B cell (primary cell): ENCODE data around the gene TMEM129. TPM values are rescaled to one million over a fixed set of nuclear protein-coding genes. Genes with fewer than 3 reads are reported as not detected.
"Not testable (repeated sequence)": the region's sequence is repeated elsewhere in the genome, so short reads cannot be mapped to it uniquely, and the experiment has no call there.

Experiments used
- ATAC-seq: fragments of 200-7000 bp; cut with Tn5 transposase; one replicate; pipeline ENCODE4 v1.10.0; 2021; ENCODE audit warnings: low read depth, mild to moderate bottlenecking, moderate number of reproducible peaks, moderate library complexity
- CTCF ChIA-PET: fragments of 350-600 bp; sonication (Branson Sonifier 250); formaldehyde crosslinking; loops from one replicate; lab custom pipeline; 2021; ENCODE audit warnings: antibody characterized with exemption, inconsistent platforms; lab: Charles Lee
- POLR2A ChIA-PET: fragments of 350-600 bp; sonication (Branson Sonifier 250); formaldehyde crosslinking; loops from one replicate; lab custom pipeline; 2021; ENCODE audit warnings: antibody characterized with exemption; lab: Charles Lee
- DNase-seq: peaks from one replicate; pipeline ENCODE4 v3.0.0; 2013
- H2AFZ ChIP-seq: 2 replicates; pipeline ENCODE4 v1.6.1; 2012; ENCODE audit warnings: mild to moderate bottlenecking, low read depth, low read length; ENCODE audit not compliant: insufficient read depth, poor library complexity, severe bottlenecking
- H3K27ac ChIP-seq, 2 donors: 1 replicate in 1 of 2; 2 replicates in 1 of 2; pipeline ENCODE4 v1.5.1; 2012 to 2013; ENCODE audit warnings: low read length in 2 of 2, mild to moderate bottlenecking in 2 of 2, moderate library complexity in 1 of 2
- H3K27me3 ChIP-seq, 4 experiments: fragments of 200-600 bp in 1 of 4; sonication (generic) in 1 of 4; replicated peaks in 1 of 4; 1 replicate in 2 of 4; 2 replicates in 2 of 4; pipeline versions ENCODE4 v1.6.1 to v1.7.0; 2013 to 2016; ENCODE audit warnings: low read length in 3 of 4, mild to moderate bottlenecking in 2 of 4, mixed read lengths in 1 of 4, moderate library complexity in 1 of 4; ENCODE audit not compliant: insufficient read depth in 4 of 4, control insufficient read depth in 3 of 4; ENCODE audit errors: control extremely low read depth in 1 of 4
- H3K36me3 ChIP-seq, 2 experiments: replicated peaks in 1 of 2; 1 replicate in 1 of 2; 2 replicates in 1 of 2; pipeline versions ENCODE4 v1.6.1 to v1.7.1; 2013; ENCODE audit warnings: low read length in 1 of 2; ENCODE audit not compliant: insufficient read depth in 2 of 2, control insufficient read depth in 1 of 2; ENCODE audit errors: control extremely low read depth in 1 of 2, extremely low read depth in 1 of 2
- H3K4me1 ChIP-seq, 2 donors: fragments of 200-600 bp in 1 of 2; sonication (generic) in 1 of 2; 1 replicate in 1 of 2; 2 replicates in 1 of 2; pipeline versions ENCODE4 v1.5.1 to v1.6.1; 2013 to 2017; ENCODE audit warnings: low read length in 2 of 2; ENCODE audit not compliant: control insufficient read depth in 2 of 2, insufficient read depth in 2 of 2
- H3K4me2 ChIP-seq: replicated peaks from 2 replicates; pipeline ENCODE3; 2012; ENCODE audit warnings: mild to moderate bottlenecking, low read depth, low read length; ENCODE audit not compliant: poor library complexity, severe bottlenecking
- H3K4me3 ChIP-seq, 5 experiments: fragments of 200-600 bp in 1 of 5; sonication (generic) in 1 of 5; 1 replicate in 3 of 5; 2 replicates in 2 of 5; pipeline versions ENCODE4 v1.5.1 to v1.7.0; 2011 to 2016; ENCODE audit warnings: low read length in 4 of 5, mild to moderate bottlenecking in 4 of 5, low read depth in 2 of 5, control low read depth in 1 of 5, moderate library complexity in 1 of 5; ENCODE audit not compliant: insufficient read depth in 1 of 5; ENCODE audit errors: control extremely low read depth in 1 of 5, extremely low read depth in 1 of 5
- H3K79me2 ChIP-seq: fragments of 200-600 bp; sonication (generic); one replicate; pipeline ENCODE4 v1.6.0; 2016; ENCODE audit warnings: low read length; ENCODE audit not compliant: control insufficient read depth, insufficient read depth
- H3K9ac ChIP-seq: fragments of 200-600 bp; sonication (generic); 2 replicates; pipeline ENCODE4 v1.6.1; 2017; ENCODE audit warnings: mild to moderate bottlenecking, low read length, moderate library complexity
- H3K9me3 ChIP-seq, 3 donors: one replicate each; pipeline versions ENCODE4 v1.6.1 to v1.7.1; 2013; ENCODE audit warnings: low read length in 2 of 3; ENCODE audit not compliant: control insufficient read depth in 2 of 3, insufficient read depth in 1 of 3; ENCODE audit errors: control extremely low read depth in 1 of 3
- H4K20me1 ChIP-seq: 2 replicates; pipeline ENCODE4 v1.6.0; 2012; ENCODE audit warnings: mild to moderate bottlenecking, low read length; ENCODE audit not compliant: insufficient read depth, control insufficient read depth, poor library complexity, severe bottlenecking
- H3K27ac Mint-ChIP-seq: one replicate; pipeline ENCODE4 v1.8.0; 2021; ENCODE audit warnings: mixed read lengths
- H3K27me3 Mint-ChIP-seq: one replicate; pipeline ENCODE4 v1.8.0; 2021; ENCODE audit warnings: mixed read lengths
- H3K4me1 Mint-ChIP-seq: one replicate; pipeline ENCODE4 v1.8.0; 2021; ENCODE audit warnings: mixed read lengths
- H3K4me3 Mint-ChIP-seq: one replicate; pipeline ENCODE4 v1.8.0; 2021; ENCODE audit warnings: mixed read lengths
- H3K9me3 Mint-ChIP-seq: one replicate; pipeline ENCODE4 v1.8.0; 2022; ENCODE audit warnings: mixed read lengths; ENCODE audit not compliant: insufficient read depth
- CTCF ChIP-seq: fragments of 200-600 bp; IDR thresholded peaks from one replicate; pipeline ENCODE4 v1.8.0; 2022; ENCODE audit warnings: antibody characterized with exemption, mild to moderate bottlenecking
- EZH2 ChIP-seq: IDR thresholded peaks from 2 replicates; pipeline ENCODE4 v1.6.1; 2012; ENCODE audit warnings: borderline replicate concordance, low read depth, mild to moderate bottlenecking, moderate library complexity, low read length; ENCODE audit not compliant: insufficient read depth, poor library complexity, severe bottlenecking
- WGBS: methylation state at CpG from one replicate; pipeline ENCODE4 v1.1.5; 2013; ENCODE audit warnings: missing lambda C conversion rate; ENCODE audit not compliant: insufficient coverage; 5-methylcytosine and 5-hydroxymethylcytosine counted together
- intact Hi-C: fragments of 100-400 bp; cut with micrococcal nuclease; formaldehyde crosslinking; loops from one replicate; pipeline ENCODE4 v1.10.0; 2022
- polyA plus RNA-seq: library from polyadenylated mRNA; depleted of rRNA; stranded (reverse); fragments of >200 nt; gene quantifications from 2 replicates; pipeline ENCODE4 v1.2.3, GENCODE V29; 2012
- total RNA-seq, 2 donors: library from RNA; stranded (reverse); fragments of 120-200 nt in 1 of 2; gene quantifications; 1 replicate in 1 of 2; 2 replicates in 1 of 2; pipeline versions ENCODE4 v1.2.3 to v1.2.4, GENCODE V29; 2013 to 2022

TMEM129 gene
- total and polyA plus RNA-seq, 2 donors (not counting 1 experiment from before 2014, with no cell fraction given): 41.0 to 76.5 TPM

GRCh38 chr4:1703867-1704266, 17.3 kb downstream of the TMEM129 start:
- WGBS: no CpG with 5 or more reads among the region's 1 CpG
- no peak overlapping the region for H3K27ac ChIP-seq
- H3K36me3 ChIP-seq: peaks cover 0 to 47% of the 10 kb centered on the region in 2 experiments
- no peak overlapping the region for H3K4me2 ChIP-seq
- no peak overlapping the region for H3K9ac ChIP-seq
- no peak overlapping the region for H3K4me3 Mint-ChIP-seq
- ATAC-seq (no peak), DNase-seq (no peak)
- H2AFZ ChIP-seq: no peak overlapping the region
- intact Hi-C loops: no loop called here
- TF ChIP-seq CTCF: no peak
- TF ChIP-seq EZH2: no peak
- H3K27me3 ChIP-seq: no peaks in the 10 kb centered on the region
- no peak overlapping the region for H3K27ac Mint-ChIP-seq
- H3K4me1 ChIP-seq: no peaks in the 10 kb centered on the region
- no peaks in the 10 kb centered on the region for H3K9me3 Mint-ChIP-seq
- peaks cover 9% of the 10 kb centered on the region for H3K4me1 Mint-ChIP-seq
- no peak overlapping the region for H3K4me3 ChIP-seq
- peaks cover 90% of the 10 kb centered on the region for H3K79me2 ChIP-seq
- POLR2A ChIA-PET: no interaction called here
- no peaks in the 10 kb centered on the region for H3K27me3 Mint-ChIP-seq
- CTCF ChIA-PET: interaction anchor here (1.1 to 4.2 kb wide), 2 partner anchors 11 to 23 kb away, joined by 3 to 37 read pairs; no protein-coding TSS in a partner anchor
- peaks cover 41% of the 10 kb centered on the region for H4K20me1 ChIP-seq
- no peaks in the 10 kb centered on the region for H3K9me3 ChIP-seq

- H3K27me3 Mint-ChIP-seq, H3K4me1 Mint-ChIP-seq, H3K27ac Mint-ChIP-seq, DNase-seq, H2AFZ ChIP-seq, H3K4me1 ChIP-seq, H3K27me3 ChIP-seq, H3K4me3 Mint-ChIP-seq, H3K4me3 ChIP-seq, H3K9ac ChIP-seq, H3K9me3 Mint-ChIP-seq, H3K4me2 ChIP-seq, ATAC-seq, intact Hi-C loops, H3K9me3 ChIP-seq, H3K27ac ChIP-seq: not testable (repeated sequence)
- Histone ChIP-seq H3K79me2 (peaks cover 83% of the 10 kb centered on the region), H3K36me3 (peaks cover 0 to 56% of the 10 kb centered on the region in 2 experiments), H4K20me1 (peaks cover 41% of the 10 kb centered on the region)
- WGBS: 100% methylated on average over 2 of the region's 8 CpGs
- POLR2A ChIA-PET: interaction anchor here (0.6 kb wide), 1 partner anchor 25 kb away, joined by 3 read pairs; no protein-coding TSS in a partner anchor
- CTCF ChIA-PET: interaction anchor here (0.7 to 4.2 kb wide), 3 partner anchors 8 to 154 kb away, joined by 3 to 37 read pairs (median 3); partner anchors contain the start of gene SLBP
Measured at GRCh38 chr4:1701671-1702070, 19.5 kb downstream of the TMEM129 start.
